ENCODE measurements around the gene TSC22D4. TPM values are rescaled to one million over a fixed set of nuclear protein-coding genes. Genes with fewer than 3 reads are reported as not detected.

Gene TSC22D4
- total and polyA plus RNA-seq, 9 of the 15 experiments (the other 6 are each of a cell fraction or from before 2014, with no cell fraction given): 0.37 to 107 (median 28.7) TPM

DNA sequence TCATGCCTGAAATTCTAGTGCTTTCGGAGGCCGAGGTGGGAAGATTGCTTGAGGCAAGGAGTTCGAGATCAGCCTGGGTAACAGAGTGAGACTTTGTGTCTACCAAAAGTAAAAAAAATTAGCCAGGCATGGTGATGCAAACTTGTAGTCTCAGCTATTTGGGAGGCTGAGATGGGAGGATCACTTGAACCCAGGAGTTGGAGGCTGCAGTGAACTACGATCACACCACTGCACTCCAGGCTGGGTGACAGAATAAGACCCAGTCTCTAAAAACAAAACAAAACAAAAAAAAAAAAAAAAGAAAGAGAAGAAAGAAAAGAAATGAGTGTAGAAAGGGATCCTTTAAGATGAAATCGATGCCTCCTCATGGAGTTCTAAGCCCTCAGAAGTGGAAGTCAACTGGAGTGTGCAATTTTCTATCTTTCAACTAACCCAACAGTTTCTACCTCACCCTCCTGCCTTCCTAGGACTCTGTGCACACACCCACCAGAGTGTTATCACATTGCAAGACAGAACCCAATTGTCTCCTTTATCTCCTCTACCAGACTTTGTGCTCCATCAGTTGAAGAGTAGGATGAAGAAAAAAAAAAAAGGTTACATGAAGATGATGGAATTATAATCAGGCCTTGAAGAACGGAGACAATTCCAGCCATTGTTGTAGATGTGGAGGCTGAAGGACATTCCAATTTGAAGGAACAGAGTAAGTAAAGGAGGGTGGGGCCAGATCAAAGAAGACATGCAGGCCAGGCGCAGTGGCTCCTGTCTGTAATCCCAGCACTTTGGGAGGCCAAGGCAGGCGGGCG, 31.6 kb upstream of the TSC22D4 start (continued):
- TF ChIP-seq CCNT2 (IDR thresholded peaks at IDR 0.05; ENCODE audit: borderline replicate concordance, extremely low read depth, insufficient read length, low read depth, low read length) (peak; percentile 75), TOE1 (IDR thresholded peaks at IDR 0.05; ENCODE audit: borderline replicate concordance) (peak; percentile 21; the same call in 1 of the 2 replicates), TOE1 (CRISPR knock-in tag; IDR thresholded peaks at IDR 0.05; ENCODE audit: borderline replicate concordance, low read depth) (no peak), STAT5A (IDR thresholded peaks at IDR 0.05; ENCODE audit: borderline replicate concordance, low read length) (peak; percentile 77), NR4A1 (CRISPR knock-in tag; IDR thresholded peaks at IDR 0.05) (no peak), NR4A1 (tag; IDR thresholded peaks at IDR 0.05) (peak; percentile 65; the same call in 1 of the 2 replicates), C11orf30 (IDR thresholded peaks at IDR 0.05; ENCODE audit: low read depth) (no peak), DIDO1 (tag; IDR thresholded peaks at IDR 0.05; ENCODE audit: low read depth) (0 out of 2 replicates have a peak, but pooled peaks have one; percentile 41), EHMT2 (IDR thresholded peaks at IDR 0.05) (peak; percentile 86), OTX1 (CRISPR knock-in tag; IDR thresholded peaks at IDR 0.05) (no peak), HDAC8 (tag; IDR thresholded peaks at IDR 0.05) (no peak), MYBL2 (IDR thresholded peaks at IDR 0.05; ENCODE audit: low read depth) (0 out of 2 replicates have a peak, but pooled peaks have one; percentile 26), MYBL2 (CRISPR knock-in tag; IDR thresholded peaks at IDR 0.05; ENCODE audit: borderline replicate concordance) (no peak), HMGN3 (IDR thresholded peaks at IDR 0.05; ENCODE audit: borderline replicate concordance, extremely low read depth, insufficient read length, low read depth, low read length) (no peak), NCOA1 (IDR thresholded peaks at IDR 0.05; ENCODE audit: low read depth) (peak; percentile 16; the same call in 1 of the 2 replicates), PML (IDR thresholded peaks at IDR 0.05; ENCODE audit: low read length) (peak; percentile 86), LCOR (CRISPR knock-in tag; IDR thresholded peaks at IDR 0.05) (peak; percentile 78; the same call in 1 of the 2 replicates), ZC3H11A (IDR thresholded peaks at IDR 0.05; ENCODE audit: low read depth, low read length) (no peak), BCOR (IDR thresholded peaks at IDR 0.05) (peak; percentile 95), ZNF217 (CRISPR knock-in tag; IDR thresholded peaks at IDR 0.05) (no peak), BRCA1 (IDR thresholded peaks at IDR 0.05) (no peak), BRCA1 (CRISPR knock-in tag; IDR thresholded peaks at IDR 0.05) (no peak), L3MBTL2 (IDR thresholded peaks at IDR 0.05) (peak; percentile 23; the same call in 1 of the 2 replicates), HMG20A (CRISPR knock-in tag; conservative IDR thresholded peaks at IDR 0.05) (no peak), KAT8 (IDR thresholded peaks at IDR 0.05; ENCODE audit: low read depth) (no peak), MECOM (CRISPR knock-in tag; IDR thresholded peaks at IDR 0.05) (peak; percentile 84), MTA2 (IDR thresholded peaks at IDR 0.05; ENCODE audit: low read depth) (peak; percentile 93), TAF1 (IDR thresholded peaks at IDR 0.05; ENCODE audit: control insufficient read depth, extremely low read depth, insufficient read depth, low read length, severe bottlenecking) (no peak), EP400 (IDR thresholded peaks at IDR 0.05) (peak; percentile 60; the same call in 1 of the 2 replicates)
- TF ChIP-seq, protein P1, sequence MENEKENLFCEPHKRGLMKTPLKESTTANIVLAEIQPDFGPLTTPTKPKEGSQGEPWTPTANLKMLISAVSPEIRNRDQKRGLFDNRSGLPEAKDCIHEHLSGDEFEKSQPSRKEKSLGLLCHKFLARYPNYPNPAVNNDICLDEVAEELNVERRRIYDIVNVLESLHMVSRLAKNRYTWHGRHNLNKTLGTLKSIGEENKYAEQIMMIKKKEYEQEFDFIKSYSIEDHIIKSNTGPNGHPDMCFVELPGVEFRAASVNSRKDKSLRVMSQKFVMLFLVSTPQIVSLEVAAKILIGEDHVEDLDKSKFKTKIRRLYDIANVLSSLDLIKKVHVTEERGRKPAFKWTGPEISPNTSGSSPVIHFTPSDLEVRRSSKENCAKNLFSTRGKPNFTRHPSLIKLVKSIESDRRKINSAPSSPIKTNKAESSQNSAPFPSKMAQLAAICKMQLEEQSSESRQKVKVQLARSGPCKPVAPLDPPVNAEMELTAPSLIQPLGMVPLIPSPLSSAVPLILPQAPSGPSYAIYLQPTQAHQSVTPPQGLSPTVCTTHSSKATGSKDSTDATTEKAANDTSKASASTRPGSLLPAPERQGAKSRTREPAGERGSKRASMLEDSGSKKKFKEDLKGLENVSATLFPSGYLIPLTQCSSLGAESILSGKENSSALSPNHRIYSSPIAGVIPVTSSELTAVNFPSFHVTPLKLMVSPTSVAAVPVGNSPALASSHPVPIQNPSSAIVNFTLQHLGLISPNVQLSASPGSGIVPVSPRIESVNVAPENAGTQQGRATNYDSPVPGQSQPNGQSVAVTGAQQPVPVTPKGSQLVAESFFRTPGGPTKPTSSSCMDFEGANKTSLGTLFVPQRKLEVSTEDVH (IDR thresholded peaks at IDR 0.05; ENCODE audit: low read depth, partially characterized antibody): peak; percentile 45

Data from K562 (cell line).